Activated CD4-positive, alpha-beta T cell treated with anti-CD3 and anti-CD28 coated beads, Interleukin-2, Interleukin-6, amounts not matched to agents 100 ng/mL and 50 ng/mL, durations not matched to agents 16 hours and 8 hours (primary cell): ENCODE results near the gene SNX21.
A peak's percentile ranks its signal among the peaks of the same experiment; 100 is the strongest.
"Not testable (repeated sequence)": the region's sequence is repeated elsewhere in the genome, so short reads cannot be mapped to it uniquely, and the experiment has no call there.

Source experiments
- DNase-seq: peaks from one replicate; pipeline ENCODE4 v3.0.0-alpha.2; 2020

SNX21 gene

DNA sequence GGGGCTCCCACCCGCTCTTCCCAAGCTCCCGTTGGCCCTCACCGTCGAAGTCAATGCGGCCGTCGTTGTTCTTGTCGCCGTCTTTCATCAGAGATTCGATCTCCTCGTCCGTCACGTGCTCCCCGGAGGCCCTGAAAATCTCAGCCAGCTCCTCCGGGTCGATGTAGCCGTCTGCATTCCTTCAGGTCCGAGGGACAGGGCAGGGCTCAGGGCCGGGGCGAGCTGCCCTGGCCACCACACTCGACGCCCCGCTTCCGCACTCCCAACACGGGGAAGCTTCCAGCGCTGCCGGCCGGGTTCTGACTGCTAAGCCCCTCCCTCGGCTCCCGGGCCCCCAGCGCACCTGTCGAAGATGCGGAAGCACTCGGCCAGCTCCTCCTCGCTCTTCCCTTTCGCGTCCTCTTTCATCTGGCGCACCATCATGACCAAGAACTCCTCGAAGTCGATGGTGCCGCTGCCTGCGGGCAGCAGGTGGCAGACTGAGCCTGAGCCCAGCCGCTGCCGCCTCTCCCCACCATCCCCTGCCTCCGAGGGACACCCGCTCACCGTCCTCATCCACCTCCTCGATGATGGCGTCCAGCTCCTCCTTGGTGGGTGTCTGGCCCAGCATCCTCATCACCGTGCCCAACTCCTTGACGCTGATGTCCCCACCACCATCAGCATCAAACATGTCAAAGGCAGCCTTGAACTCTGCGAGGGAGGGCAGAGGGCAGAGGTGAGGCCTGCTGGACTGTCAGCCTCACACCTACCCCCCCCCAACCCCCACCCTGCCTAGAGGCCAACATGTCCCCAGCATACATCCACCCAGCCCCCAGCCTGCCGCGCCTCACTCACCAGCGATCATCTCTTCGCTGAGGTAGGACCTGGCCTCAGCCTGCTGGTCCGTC lies 9.4 kb upstream of the SNX21 start:
- DNase-seq, result peak; percentile 62

DNA sequence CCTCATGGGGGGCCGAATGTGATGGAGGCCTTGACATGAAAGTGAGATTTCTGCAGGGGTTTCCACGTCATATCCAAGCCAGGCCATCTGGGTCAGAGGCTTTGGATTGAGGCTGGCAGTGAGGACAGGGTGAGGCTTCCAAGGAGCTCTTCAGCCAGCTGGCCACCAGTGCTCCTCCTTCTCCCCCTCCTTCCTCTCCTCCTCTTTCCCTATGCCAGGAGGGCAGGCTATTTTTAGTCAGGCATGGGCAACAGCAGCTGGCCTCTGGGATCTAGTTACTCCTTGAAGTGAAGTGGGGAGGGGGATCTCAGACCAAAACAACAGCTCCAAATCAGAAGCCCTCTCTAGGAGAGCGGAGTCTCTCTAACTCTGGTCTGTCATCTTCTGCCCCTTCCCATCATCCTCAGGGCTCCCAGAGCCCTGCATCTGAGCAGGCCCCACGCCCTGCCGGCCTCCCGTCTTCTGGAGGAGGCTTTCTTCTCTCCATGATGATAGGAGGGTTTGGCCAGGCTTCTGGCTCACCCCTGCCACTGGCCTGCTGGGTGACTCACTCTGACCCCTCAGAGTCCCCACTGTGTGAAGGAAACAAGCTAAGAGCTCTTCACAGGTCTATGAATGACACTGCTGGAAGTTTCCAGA lies 7.1 kb upstream of the SNX21 start:
- DNase-seq, result no peak

GRCh38 chr20:45827030-45827652 lies 6.5 kb upstream of the SNX21 start, which contains the start of gene TNNC2:
TNNC2 (minus strand) TSS chr20:45827312; CDS start chr20:45827248, 64 bp downstream.
- DNase-seq, result no peak

DNA sequence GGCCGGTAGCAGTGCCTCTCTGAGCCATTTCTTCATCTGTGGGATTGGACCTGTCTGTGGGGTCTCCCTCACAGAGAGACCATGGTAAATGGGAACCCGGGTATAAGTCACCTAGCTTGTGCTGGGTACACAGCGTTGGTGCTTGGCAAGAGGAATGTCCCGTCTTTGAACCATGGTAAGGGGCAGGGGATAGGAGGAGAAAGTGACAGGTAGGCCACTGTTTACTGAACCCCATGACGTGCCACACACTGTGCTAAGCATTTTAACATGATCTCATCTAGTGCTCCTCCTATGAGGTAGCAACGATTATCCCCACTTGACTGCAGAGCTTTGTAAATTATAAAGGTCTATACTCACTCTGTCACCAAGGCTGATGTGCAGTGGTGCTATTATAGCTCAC lies 5.9 kb upstream of the SNX21 start:
- no peak for DNase-seq

DNA sequence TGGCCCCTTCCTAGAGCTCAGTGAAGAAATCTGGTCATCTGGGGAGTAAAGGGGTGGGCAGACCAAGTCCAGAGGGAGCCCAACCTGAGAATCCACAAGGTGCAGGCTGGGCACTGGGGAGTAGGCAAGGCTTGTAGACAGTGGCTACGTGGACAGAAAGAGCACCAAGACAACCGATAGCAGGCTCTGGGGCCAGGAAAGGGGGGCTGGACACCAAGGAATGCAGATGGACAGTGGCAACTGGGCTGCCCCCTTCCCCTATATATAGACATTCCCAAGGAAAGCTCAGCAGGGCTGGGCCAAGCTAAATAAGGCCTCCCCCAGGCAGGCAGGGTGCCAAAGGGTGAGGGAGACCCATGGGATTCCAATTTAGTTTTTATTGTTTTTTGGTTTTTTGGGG lies 5.0 kb upstream of the SNX21 start:
- no peak for DNase-seq

GRCh38 chr20:45829673-45830106 lies 3.9 kb upstream of the SNX21 start:
- DNase-seq, result not testable (repeated sequence)

DNA sequence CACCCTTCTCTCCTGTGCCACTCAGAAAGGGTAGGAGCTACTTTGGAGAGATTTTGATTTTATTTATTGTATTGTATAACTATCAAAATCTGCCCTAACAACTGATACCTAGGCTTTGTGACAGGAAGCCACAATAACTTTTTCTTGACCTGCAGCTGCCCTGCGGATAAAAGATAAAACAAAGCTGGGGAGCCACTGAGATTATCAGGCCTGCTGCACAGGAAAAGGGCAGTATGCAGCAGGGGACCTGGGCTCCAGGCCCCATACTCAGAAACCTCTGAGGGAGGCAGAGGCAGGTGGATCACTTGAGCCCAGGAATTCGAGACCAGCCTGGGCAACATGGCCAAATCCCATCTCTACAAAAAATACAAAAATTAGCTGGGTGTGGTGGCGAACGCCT lies 980 bp upstream of the SNX21 start:
- DNase-seq, result no peak

DNA sequence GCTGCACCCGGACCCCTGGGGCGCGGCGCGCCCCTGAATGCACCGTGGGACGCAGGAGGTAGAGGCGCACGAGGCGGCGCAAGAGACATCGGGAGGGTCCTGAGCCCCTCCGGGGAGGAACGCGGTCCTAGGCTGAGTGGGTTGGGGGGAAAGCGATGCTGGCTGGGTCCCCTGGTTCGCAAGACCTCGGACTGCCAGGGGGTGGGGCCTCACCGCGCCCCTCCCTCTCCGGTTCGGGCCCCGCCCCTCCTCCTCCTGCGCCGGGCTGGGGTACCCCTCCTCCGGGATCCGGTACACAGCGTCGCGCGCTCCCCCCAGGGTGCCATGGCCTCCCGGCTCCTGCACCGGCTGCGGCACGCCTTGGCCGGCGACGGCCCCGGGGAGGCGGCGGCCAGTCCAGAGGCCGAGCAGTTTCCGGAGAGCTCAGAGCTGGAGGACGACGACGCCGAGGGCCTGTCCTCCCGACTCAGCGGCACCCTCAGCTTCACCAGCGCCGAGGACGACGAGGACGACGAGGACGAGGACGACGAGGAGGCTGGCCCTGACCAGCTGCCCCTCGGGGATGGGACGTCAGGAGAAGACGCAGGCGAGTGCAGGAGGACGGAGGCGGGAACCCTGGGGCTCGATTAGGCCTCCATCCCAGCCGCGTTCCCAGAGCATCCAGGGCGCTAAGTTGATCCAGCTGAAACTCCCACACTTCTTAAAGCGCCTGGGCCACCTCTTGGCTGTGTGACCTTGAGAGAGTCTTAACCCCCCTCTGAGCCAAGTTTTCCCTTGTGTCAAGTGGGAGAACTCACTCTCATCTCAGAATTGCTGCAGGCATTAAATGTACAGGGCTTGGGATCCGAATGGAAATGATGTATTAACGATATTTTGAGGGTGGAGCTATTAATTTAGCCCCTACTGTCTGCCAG lies 541 bp downstream of the SNX21 start:
- peak; percentile 39 for DNase-seq

- DNase-seq, result no peak
Measured at GRCh38 chr20:45834797-45835161, 1.2 kb downstream of the SNX21 start.

GRCh38 chr20:45835329-45835765 lies 1.7 kb downstream of the SNX21 start:
- DNase-seq, result no peak

DNA sequence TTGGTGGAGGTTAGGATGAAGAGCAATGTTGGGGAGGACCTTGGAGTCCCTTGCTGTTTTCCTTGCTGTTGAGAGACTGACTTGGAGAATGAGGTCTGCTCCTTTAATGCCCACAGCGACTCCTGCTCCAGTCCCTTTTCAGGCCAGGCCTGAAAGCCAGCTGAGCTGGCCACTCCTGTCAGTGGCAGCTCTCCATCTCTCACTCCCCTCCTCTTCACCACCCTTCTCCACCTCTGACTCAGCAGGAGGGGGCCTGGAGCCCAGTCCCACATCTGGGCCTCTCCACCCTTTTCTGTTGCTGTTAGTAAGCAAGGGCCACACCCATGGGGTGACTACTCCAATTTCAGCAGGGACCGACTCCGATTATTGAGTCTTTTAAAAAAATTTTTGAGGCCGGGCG lies 2.2 kb downstream of the SNX21 start:
- no peak for DNase-seq

- DNase-seq, result no peak
Measured at GRCh38 chr20:45836841-45837240, 3.2 kb downstream of the SNX21 start.

DNA sequence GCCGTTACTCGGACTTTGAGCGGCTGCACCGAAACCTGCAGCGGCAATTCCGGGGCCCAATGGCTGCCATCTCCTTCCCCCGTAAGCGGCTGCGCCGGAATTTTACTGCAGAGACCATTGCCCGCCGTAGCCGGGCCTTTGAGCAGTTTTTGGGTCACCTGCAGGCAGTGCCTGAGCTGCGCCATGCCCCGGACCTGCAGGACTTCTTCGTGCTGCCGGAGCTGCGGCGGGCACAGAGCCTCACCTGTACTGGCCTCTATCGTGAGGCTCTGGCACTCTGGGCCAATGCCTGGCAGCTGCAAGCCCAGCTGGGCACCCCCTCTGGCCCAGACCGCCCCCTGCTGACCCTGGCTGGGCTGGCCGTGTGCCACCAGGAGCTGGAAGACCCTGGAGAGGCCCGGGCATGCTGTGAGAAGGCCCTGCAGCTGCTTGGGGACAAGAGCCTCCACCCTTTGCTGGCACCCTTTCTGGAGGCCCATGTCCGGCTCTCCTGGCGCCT lies 7.2 kb downstream of the SNX21 start:
- no peak for DNase-seq

DNA sequence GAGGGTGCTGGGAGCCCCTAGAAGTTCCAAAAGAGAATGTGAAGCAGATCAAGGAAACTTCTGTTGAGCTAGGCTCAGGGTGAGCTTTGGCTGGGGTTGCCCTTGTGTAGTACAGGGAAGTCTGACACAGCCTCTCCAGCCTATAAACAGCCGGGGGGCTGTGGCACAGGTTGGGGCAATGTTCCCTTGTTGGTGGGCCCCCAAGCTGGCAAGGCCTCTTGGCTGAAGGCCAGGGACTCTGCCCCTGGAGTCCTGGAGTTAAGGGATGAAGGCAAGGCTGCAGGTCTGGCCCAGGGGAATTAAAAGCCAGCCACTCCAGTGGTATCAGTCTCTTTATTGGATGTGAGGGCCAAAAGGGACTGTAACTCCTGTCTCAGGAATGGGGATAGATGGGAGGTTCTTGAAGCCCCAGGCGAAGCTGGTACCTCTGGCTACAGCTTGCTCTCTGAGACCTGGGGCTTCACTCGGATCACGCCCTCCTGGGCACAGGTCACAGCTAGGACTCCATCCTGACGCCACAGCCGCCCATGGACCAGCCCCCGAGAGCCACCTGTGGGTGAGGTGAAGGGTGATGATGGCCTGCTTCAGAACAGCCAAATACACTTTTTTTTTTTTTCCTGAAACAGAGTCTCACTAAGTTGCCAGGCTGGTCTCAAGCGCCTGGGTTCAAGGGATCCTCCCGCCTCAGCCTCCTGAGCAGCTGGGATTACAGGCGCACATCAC lies 8.0 kb downstream of the SNX21 start:
- DNase-seq, result no peak

DNA sequence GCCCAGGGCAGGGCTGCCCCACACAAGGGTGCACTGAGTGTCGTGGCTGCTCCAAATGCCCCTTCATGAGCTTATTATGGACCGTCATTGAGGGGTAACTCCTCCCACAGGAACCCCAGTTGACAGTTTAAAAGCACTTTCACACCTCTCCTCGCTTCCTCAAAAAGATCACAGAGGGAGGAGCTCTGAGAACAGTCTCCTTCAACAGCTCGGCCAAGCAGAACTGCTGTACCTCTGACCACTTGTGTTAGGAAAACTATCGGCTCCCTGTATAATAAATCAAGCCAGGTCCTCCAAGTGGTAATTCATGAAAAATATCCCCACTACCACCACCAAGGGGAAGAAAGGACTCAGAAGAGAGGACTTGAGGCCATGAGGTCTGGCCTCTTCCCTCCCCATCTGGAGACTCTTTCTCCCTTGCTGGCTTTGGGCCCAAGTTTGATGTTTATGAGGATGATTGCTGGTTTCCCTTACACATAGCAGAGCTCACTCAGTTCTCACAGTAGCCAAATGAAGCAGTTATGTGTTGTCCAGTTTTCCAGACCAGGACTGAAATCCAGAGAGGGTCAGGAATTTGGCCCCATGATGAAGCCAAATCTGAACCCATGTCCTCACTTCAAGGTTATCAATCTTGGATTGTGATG lies 8.7 kb downstream of the SNX21 start:
- DNase-seq, result no peak

DNA sequence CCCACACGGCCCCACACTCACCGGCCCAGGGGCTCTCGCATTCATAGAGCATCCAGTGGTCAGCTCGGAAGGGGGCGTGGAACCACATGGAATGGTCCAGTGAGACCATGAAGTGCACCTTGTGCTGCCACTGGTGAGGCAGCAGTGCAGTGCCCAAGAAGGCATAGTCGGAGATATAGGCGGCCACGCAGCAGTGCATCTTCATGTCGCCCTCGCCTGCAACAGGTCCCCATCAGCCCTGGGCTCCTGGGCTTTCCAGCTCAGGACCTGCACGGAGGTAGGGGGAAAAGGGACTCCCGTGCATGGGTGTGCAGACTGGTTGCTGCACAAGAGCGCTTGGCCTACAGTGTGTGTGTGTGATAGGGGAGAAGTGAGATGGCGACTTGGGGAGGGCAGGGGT lies 9.9 kb downstream of the SNX21 start:
- DNase-seq, result no peak

- DNase-seq, result no peak
Measured at GRCh38 chr20:45845452-45845851, 11.9 kb downstream of the SNX21 start.

- DNase-seq, result no peak
Measured at GRCh38 chr20:45848421-45848820, 14.8 kb downstream of the SNX21 start.

DNA sequence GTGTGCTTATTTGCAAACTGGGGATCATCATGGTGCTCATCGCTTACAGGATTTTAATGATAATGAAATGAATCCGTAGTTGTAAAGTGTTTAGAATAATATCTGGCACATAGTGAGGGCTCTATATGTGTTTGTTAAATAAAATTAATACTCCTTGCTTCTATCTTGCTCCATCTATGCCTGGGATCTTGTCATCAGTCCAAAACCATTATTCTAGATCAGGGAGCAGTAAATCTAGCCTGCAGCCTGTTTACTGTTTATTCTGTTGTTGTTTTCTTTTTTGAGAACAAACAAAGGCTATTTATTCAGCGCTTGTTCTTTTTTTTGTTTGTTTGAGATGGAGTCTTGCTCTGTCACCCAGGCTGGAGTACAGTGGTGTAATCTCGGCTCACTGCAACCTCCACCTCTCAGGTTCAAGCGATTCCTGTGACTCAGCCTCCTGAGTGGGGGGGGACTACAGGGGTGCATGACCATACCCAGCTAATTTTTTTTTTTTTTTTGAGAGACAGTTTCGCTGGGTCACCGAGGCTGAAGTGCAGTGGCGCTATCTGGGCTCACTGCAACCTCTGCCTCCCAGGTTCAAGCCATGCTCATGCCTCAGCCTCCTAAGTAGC lies 15.5 kb downstream of the SNX21 start:
- no peak for DNase-seq

DNA sequence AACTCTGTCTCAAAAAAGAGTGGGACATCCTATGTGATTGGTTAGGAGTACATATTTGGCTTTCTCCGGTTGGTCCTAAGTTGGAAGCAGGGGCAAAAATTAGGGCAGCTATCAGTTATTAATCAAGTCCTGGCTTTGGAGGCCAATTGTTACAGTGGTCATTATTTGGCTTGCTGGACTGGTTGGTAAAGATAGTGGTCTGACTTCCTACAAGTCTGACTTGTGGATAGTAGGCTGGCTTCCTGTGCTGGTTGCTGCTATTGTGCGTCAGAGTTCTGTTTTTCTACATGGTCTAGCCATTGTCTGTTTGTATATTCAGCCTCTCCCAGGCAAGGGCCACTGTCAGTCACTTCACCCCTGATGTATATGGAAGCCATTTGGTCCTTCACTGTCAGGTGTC lies 16.6 kb downstream of the SNX21 start:
- no peak for DNase-seq

DNA sequence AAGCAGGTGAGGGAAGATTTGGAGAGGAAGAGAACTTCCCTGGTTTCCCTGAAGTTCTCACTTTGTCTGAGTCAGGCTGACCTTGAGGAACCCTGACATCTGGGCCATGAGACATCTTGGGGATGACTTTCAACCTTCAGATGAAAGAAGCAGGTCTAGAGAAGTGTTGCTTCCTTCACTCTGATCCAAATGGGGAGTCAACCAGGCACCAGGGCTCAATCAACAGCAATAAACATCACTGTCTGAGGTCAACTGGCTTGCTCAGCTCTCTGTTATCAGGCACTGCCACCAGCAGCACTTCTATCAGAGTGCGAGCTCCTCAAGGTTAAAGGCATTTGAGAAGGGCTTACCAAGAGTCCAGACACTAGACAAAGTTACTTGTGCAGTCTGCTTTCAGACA lies 17.3 kb downstream of the SNX21 start:
- no peak for DNase-seq
